Measurements from ENCODE around the gene GMCL2.

Gene GMCL2

GRCh38 chr5:178203670-178204181 lies 16.6 kb upstream of the GMCL2 start:
- peak overlapping the region; percentile 26; the same call in 1 of the 2 replicates for H3K4me3 ChIP-seq (ENCODE audit: low read depth, low read length)
- no peaks in the 10 kb centered on the region for H3K9me3 ChIP-seq (ENCODE audit: severe bottlenecking)
- DNase-seq, result no peak
- H3K27me3 ChIP-seq (ENCODE audit: insufficient read depth, low read depth, severe bottlenecking), result no peaks in the 10 kb centered on the region
- peaks cover 35% of the 10 kb centered on the region for H3K36me3 ChIP-seq
- H3K27ac ChIP-seq, result peak overlapping the region; percentile 91
- TF ChIP-seq CTCF (IDR thresholded peaks at IDR 0.05; ENCODE audit: low read depth, low read length), result no peak

- Histone ChIP-seq H3K36me3 (peaks cover 23% of the 10 kb centered on the region), H3K27me3 (ENCODE audit: insufficient read depth, low read depth, severe bottlenecking) (no peaks in the 10 kb centered on the region), H3K4me3 (ENCODE audit: low read depth, low read length) (no peak overlapping the region), H3K9me3 (ENCODE audit: severe bottlenecking) (no peaks in the 10 kb centered on the region), H3K27ac (no peak overlapping the region)
- no peak for DNase-seq
- no peak for TF ChIP-seq CTCF (IDR thresholded peaks at IDR 0.05; ENCODE audit: low read depth, low read length)
These were observed 15.4 kb upstream of the GMCL2 start for GRCh38 chr5:178202541-178202940.

- TF ChIP-seq CTCF (IDR thresholded peaks at IDR 0.05; ENCODE audit: low read depth, low read length), result no peak
- H3K27ac ChIP-seq, result no peak overlapping the region
- no peak for DNase-seq
These were observed 14.7 kb upstream of the GMCL2 start for GRCh38 chr5:178201927-178202235.

GRCh38 chr5:178201221-178201926 lies 14.2 kb upstream of the GMCL2 start:
- no peak overlapping the region for H3K4me3 ChIP-seq (ENCODE audit: low read depth, low read length)
- no peak overlapping the region for H3K27ac ChIP-seq
- no peak for TF ChIP-seq CTCF (IDR thresholded peaks at IDR 0.05; ENCODE audit: low read depth, low read length)
- H3K36me3 ChIP-seq, result peaks cover 11% of the 10 kb centered on the region
- H3K27me3 ChIP-seq (ENCODE audit: insufficient read depth, low read depth, severe bottlenecking), result no peaks in the 10 kb centered on the region
- DNase-seq, result no peak
- H3K9me3 ChIP-seq (ENCODE audit: severe bottlenecking), result no peaks in the 10 kb centered on the region

More at GRCh38 chr5:178201927-178202235, 14.7 kb upstream of the GMCL2 start:
- Histone ChIP-seq H3K4me3 (ENCODE audit: low read depth, low read length) (no peak overlapping the region), H3K9me3 (ENCODE audit: severe bottlenecking) (no peaks in the 10 kb centered on the region), H3K36me3 (peaks cover 17% of the 10 kb centered on the region), H3K27me3 (ENCODE audit: insufficient read depth, low read depth, severe bottlenecking) (no peaks in the 10 kb centered on the region)

GRCh38 chr5:178199581-178200434 lies 12.6 kb upstream of the GMCL2 start:
- no peak for DNase-seq
- no peak overlapping the region for H3K27ac ChIP-seq

More at GRCh38 chr5:178199581-178200434, 12.6 kb upstream of the GMCL2 start:
- H3K27me3 ChIP-seq (ENCODE audit: insufficient read depth, low read depth, severe bottlenecking), result no peaks in the 10 kb centered on the region
- H3K9me3 ChIP-seq (ENCODE audit: severe bottlenecking), result no peaks in the 10 kb centered on the region
- no peak overlapping the region for H3K4me3 ChIP-seq (ENCODE audit: low read depth, low read length)
- TF ChIP-seq CTCF (IDR thresholded peaks at IDR 0.05; ENCODE audit: low read depth, low read length), result no peak
- H3K36me3 ChIP-seq, result no peaks in the 10 kb centered on the region

Measured in WERI-Rb-1 (cell line).